ENCODE results near the gene CTNNA2.

- TF ChIP-seq CTCF (IDR thresholded peaks at IDR 0.05), result no peak
- TF ChIP-seq POLR2AphosphoS5 (IDR thresholded peaks at IDR 0.05), result no peak
- no peak for TF ChIP-seq EP300 (IDR thresholded peaks at IDR 0.05)
Observed at GRCh38 chr2:79984476-79984875, 471.6 kb downstream of the CTNNA2 start.
